Esophagus muscularis mucosa (tissue), 4 donors: ENCODE measurements around the gene WBP2. TPM values are rescaled to one million over a fixed set of nuclear protein-coding genes. Genes with fewer than 3 reads are reported as not detected.
A peak's percentile ranks its signal among the peaks of the same experiment; 100 is the strongest.

Experiments
- DNase-seq: peaks from one replicate; pipeline ENCODE4 v3.0.0-alpha.2; 2017; ENCODE audit errors: extremely low spot score
- H3K27ac ChIP-seq, 4 donors: fragments of 200-600 bp; sonication (generic); replicated peaks in 1 of 4; 1 replicate in 3 of 4; 2 replicates in 1 of 4; pipeline ENCODE4 v1.5.1; 2016 to 2019; ENCODE audit warnings: mild to moderate bottlenecking in 1 of 4
- H3K27me3 ChIP-seq, 4 donors: fragments of 200-600 bp; sonication (generic); one replicate each; pipeline versions ENCODE4 v1.5.1 to v1.6.0; 2016 to 2019
- H3K36me3 ChIP-seq, 4 donors: fragments of 200-600 bp; sonication (generic); one replicate each; pipeline ENCODE4 v1.5.1; 2016 to 2019
- H3K4me1 ChIP-seq, 4 donors: fragments of 200-600 bp; sonication (generic); one replicate each; pipeline ENCODE4 v1.5.1; 2016 to 2019
- H3K4me3 ChIP-seq, 4 donors: fragments of 200-600 bp; sonication (generic); 1 replicate in 2 of 4; 2 replicates in 2 of 4; pipeline ENCODE4 v1.5.1; 2016 to 2019; ENCODE audit warnings: mild to moderate bottlenecking in 4 of 4, moderate library complexity in 1 of 4
- H3K9me3 ChIP-seq, 4 donors: fragments of 200-600 bp; sonication (generic); 1 replicate in 3 of 4; 2 replicates in 1 of 4; pipeline ENCODE4 v1.5.1; 2016 to 2019
- CTCF ChIP-seq, 3 experiments: fragments of 200-600 bp in 2 of 3; fragments of 450-650 bp in 1 of 3; sonication (generic) in 2 of 3; IDR thresholded peaks; one replicate each; pipeline ENCODE4 v1.5.1; 2017 to 2019; ENCODE audit warnings: antibody characterized with exemption in 3 of 3, mild to moderate bottlenecking in 2 of 3, moderate library complexity in 1 of 3
- EP300 ChIP-seq: sonication (generic); formaldehyde crosslinking; IDR thresholded peaks from one replicate; pipeline ENCODE4 v1.6.1; 2017; ENCODE audit warnings: antibody characterized with exemption
- POLR2A ChIP-seq: fragments of 450-650 bp; IDR thresholded peaks from one replicate; pipeline ENCODE4 v1.6.1; 2017; ENCODE audit warnings: antibody characterized with exemption, moderate library complexity, mild to moderate bottlenecking, low read depth
- POLR2AphosphoS5 ChIP-seq, 2 donors: sonication (generic); formaldehyde crosslinking; IDR thresholded peaks; one replicate each; pipeline ENCODE4 v1.6.1; 2017; ENCODE audit warnings: antibody characterized with exemption in 2 of 2
- WGBS: methylation state at CpG from one replicate; pipeline ENCODE4 v1.1.5; 2018; 5-methylcytosine and 5-hydroxymethylcytosine counted together
- intact Hi-C: fragments of 100-400 bp; cut with DNase I; formaldehyde crosslinking; loops from one replicate; pipeline ENCODE4 v1.15.1; 2023
- total RNA-seq, 4 donors: library from RNA; depleted of rRNA; stranded (reverse); fragments of >200 nt; gene quantifications; one replicate each; pipeline versions ENCODE4 v1.1.0 to v1.2.1, GENCODE V29; 2016

The WBP2 gene
- total RNA-seq, 4 donors from 2014 or later = 48.2 to 95.8 (median 85.2) TPM

DNA sequence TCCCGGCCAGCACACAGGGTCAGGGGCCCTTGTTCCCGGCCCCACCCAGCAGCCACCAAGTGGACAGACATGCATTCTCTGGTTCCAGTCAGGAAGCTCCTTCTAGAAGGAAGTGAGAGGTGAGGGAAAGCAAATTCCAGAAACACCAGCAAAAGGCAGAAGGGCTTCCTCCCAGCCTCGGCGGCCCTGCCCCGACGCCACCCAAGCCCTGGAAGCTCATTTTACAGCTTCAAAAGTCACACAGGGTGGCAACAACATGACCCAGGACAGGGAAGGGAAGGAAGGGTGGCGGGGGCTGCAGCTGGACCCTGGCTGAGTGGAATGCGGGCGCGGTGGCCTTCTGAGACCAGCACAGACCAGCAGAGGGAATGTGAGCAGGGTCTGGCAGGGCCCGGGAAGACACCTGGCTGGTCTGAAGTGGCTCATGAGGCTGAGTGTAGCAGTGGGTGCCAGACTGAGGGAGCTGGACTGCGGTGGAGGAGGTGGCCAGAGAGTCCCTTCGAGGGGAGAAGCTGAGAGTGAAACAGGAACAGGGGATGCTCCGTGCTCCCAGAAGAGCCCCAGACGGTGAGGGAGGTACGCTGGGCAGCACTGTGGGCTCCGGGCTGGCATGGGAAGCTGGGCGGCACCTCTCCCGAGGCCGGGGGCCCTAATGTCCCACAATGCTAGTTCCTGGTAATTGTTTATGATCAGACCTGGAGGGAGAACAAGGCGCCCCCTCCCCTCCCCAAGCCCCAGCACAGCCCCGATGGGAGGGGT lies 9.0 kb downstream of the WBP2 start:
- Histone ChIP-seq H3K4me3 (no peak overlapping the region), H3K27me3 (no peaks in the 10 kb centered on the region), H3K4me1 (peaks cover 66 to 70% (median 69%) of the 10 kb centered on the region in 4 donors), H3K27ac (peak overlapping the region; percentile 71 to 73 (median 72)), H3K36me3 (peaks cover 46 to 70% (median 54%) of the 10 kb centered on the region in 4 donors), H3K9me3 (no peaks in the 10 kb centered on the region)
- 78% methylated on average over 22 of the region's 22 CpGs for WGBS
- intact Hi-C loops = loop anchor here (5.0 kb wide), 1 partner anchor 36 kb away; no protein-coding TSS in a partner anchor
- DNase-seq = no peak
- TF ChIP-seq POLR2A = no peak
- TF ChIP-seq POLR2AphosphoS5 (IDR thresholded peaks at IDR 0.05) = no peak

DNA sequence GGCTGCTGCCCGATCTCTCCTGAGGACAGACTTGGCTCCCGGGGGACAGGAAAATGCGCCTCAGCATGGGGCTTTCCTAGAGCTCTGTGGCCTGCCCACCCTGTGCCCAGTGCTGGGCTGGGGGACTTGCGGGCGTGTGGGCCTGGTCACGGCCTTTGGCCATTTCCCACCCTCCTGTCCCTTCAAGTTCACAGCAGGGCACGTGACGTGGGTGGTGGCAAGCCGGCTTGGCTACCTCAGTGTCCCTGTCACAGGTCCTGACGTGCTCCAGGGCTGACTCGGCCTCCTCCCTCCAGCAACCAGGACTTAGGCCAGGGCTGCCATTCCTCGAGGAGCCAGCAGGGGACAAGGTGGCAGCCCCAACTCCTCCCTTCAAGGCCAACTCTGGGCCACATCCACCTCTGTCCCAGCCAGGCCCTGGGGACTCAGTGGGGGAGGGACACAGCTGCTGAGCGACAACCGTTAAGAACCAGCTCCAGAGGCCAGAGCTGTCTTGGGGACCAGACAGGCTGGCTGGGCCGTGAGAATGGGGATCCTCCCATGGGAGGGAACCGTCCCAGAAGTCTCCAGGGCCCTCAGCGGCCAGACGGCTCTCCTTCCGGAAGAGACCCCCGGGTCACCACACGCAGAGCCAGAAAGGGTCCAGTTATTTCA lies 9.9 kb downstream of the WBP2 start:
- Histone ChIP-seq H3K36me3 (peaks cover 39 to 67% (median 48%) of the 10 kb centered on the region in 4 donors), H3K9me3 (no peaks in the 10 kb centered on the region), H3K4me3 (peak overlapping the region in 2 of 4 donors; percentile 5 to 28), H3K27me3 (no peaks in the 10 kb centered on the region), H3K27ac (peak overlapping the region; percentile 71 to 73 (median 72)), H3K4me1 (peaks cover 57 to 63% (median 60%) of the 10 kb centered on the region in 4 donors)
- WGBS = 43% methylated on average over 11 of the region's 21 CpGs
- TF ChIP-seq POLR2A (peak; percentile 27), EP300 (no peak), POLR2AphosphoS5 (IDR thresholded peaks at IDR 0.05) (peak; percentile 58 to 74), CTCF (IDR thresholded peaks at IDR 0.05) (peak; percentile 68 to 92 (median 69))
- intact Hi-C loops = loop anchor here (5.0 kb wide), 1 partner anchor 37 kb away; no protein-coding TSS in a partner anchor
- no peak for DNase-seq

DNA sequence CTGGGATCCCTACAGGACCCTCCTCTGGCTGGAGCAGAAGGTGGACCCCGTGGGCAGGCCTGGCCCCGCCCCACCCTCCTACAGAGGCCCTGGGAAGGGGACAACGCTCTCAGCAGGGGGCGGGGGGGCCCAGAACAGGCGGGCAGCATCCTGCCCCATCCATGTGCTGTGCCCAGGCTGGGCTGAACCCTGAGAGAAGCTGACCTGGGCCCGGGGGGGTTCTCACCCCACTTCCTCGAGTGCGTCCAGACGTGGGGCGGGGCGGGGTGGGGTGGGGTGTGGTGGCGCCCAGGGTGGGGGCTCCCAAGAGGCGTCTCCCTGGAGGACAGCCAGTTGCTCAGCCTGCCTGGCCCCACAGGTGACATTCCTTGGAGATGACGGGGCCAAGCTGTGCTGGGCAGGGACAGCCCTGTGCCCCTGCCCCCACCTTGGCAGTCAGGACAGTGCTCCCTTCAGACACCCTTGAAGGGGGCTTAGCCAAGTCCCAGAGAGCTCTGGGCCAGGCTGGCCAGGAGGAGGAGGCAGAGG lies 10.5 kb downstream of the WBP2 start:
- Histone ChIP-seq H3K36me3 (peaks cover 33 to 67% (median 45%) of the 10 kb centered on the region in 4 donors), H3K27ac (peak overlapping the region; percentile 71 to 73 (median 72)), H3K4me1 (peaks cover 51 to 57% (median 54%) of the 10 kb centered on the region in 4 donors), H3K27me3 (no peaks in the 10 kb centered on the region), H3K9me3 (no peaks in the 10 kb centered on the region), H3K4me3 (peak overlapping the region; percentile 20 to 50 (median 30))
- no peak for DNase-seq
- intact Hi-C loops = loop anchor here (5.0 kb wide), 1 partner anchor 38 kb away; no protein-coding TSS in a partner anchor
- TF ChIP-seq POLR2AphosphoS5 (IDR thresholded peaks at IDR 0.05) (no peak), EP300 (no peak)
- 20% methylated on average over 1 of the region's 14 CpGs for WGBS

DNA sequence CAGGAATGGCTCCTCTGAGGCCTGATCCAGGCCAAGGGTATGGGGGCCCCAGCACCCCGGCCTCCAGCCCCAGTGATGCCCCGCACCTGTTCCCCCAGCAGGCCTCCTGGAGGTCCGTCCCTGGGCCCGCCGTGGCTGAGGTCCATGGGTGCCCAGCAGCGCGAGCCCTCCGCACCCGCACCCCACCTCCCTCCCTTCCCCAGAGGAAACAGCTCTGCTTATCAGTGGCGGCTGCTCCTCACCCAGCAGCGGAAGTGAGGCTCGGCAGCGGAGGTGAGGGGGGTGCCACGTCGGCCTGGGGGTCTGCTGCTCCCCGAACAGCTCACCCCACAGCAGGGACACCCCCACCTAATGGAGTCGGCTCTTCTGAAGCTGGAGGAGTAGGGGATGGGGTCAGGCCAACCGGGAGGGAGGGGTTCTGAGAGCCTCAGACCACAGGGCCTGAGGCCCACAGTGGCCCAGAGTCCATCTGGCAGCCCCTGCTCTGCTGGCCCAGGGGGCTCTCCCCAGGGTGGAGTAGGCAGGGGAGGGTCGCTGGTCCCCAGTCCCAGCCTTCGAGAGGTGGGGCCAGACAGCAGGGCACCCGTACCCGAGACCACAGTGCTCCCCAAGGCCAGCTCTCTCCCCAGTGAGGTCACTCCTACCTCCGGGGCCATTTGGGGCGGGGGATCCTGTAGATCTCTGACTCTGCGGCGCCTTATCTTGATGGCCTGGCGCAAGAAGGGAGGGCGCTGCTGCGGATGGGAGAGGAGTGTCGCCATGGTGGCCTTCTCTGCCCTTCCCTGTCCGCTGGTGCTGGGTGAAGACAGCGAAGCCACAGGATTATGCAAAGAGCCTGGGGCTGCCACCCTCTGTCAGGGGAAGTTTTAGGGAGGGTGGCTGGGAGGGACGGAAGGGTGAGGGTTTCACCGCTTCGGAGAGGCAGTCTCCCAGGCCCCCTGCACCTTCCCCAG lies 11.3 kb downstream of the WBP2 start, which contains the start of gene UNC13D:
UNC13D (minus strand) TSS at position 828 of the 953 bp plus-strand sequence; CDS start at position 761, 67 bp downstream.
- DNase-seq = no peak
- peak within 1 kb of the TSS; percentile 20 to 50 (median 30) for H3K4me3 ChIP-seq
- no peaks in the 10 kb centered on the region for H3K9me3 ChIP-seq
- peak within 1 kb of the TSS; percentile 71 to 73 (median 72) for H3K27ac ChIP-seq
- intact Hi-C loops = no loop called here
- H3K36me3 ChIP-seq = peaks cover 29 to 67% (median 38%) of the 10 kb centered on the region in 4 donors
- peaks cover 44 to 50% (median 47%) of the 10 kb centered on the region in 4 donors for H3K4me1 ChIP-seq
- TF ChIP-seq POLR2AphosphoS5 (IDR thresholded peaks at IDR 0.05) (no peak), CTCF (IDR thresholded peaks at IDR 0.05) (no peak), EP300 (no peak), POLR2A (no peak)
- H3K27me3 ChIP-seq = no peaks in the 10 kb centered on the region
- 61% methylated on average over 13 of the region's 35 CpGs for WGBS
